ENCODE measurements around the gene FAM228B. TPM values are rescaled to one million over a fixed set of nuclear protein-coding genes. Genes with fewer than 3 reads are reported as not detected.
A peak's percentile ranks its signal among the peaks of the same experiment; 100 is the strongest.

Gene FAM228B
- total and polyA plus RNA-seq, 9 of the 15 experiments (the other 6 are each of a cell fraction or from before 2014, with no cell fraction given) = 1.1 to 3.7 (median 2.6) TPM

DNA sequence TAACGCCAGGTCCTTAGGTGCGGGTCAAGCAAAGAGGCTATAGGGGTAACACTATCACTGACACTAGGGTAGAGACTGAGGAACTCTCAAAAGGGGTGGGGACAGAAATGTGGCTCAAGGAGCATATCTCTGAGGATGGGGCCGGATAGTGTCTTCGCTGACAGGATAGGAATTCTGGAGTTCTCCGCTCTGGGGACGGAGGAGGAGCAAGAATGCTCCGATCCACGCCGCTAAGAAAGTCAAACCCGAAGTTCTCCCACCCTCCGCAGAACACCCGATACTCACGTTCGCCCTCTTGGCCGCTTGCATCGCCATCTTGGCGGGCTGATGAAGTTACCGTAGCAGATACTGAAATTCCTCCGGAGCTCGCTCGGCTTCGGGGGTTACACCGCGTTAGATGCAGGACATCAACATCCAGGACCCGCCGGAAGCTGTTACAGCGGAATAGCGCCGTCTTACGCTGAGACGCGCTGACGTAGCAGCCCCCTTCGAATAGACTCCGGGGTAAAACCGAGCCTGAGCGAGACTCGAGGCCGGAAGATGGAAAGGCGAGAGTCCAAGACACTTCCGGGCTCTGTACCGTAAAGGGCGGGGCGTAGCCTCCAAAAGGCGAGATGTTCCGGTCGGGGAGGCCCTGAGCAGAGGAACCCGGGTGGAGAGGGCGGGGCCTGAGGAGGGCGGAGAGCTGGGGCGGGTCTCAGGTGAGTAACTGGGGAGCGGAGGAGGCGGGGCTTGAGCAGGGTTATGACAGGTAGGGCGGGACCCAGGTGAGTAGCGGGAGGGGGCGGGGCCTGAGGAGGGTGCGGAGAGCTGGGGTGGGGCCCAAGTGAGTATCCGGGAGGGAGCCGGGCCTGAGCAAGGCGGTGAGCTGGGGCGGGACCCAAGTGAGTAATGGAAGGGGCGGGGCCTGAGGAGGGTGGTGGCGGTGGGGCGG lies 47.1 kb upstream of the FAM228B start, which contains the start of gene SF3B6 (continued):
- TF ChIP-seq SAFB2 (IDR thresholded peaks at IDR 0.05; ENCODE audit: borderline replicate concordance, low read depth, low read length, severe bottlenecking) = no peak
- no peak for TF ChIP-seq FUS (optimal IDR thresholded peaks at IDR 0.05; ENCODE audit: low read depth, low read length)
- no peak for TF ChIP-seq NFXL1 (CRISPR knock-in tag; IDR thresholded peaks at IDR 0.05)
- no peak; the same call in 1 of the 2 replicates for TF ChIP-seq SMARCE1 (IDR thresholded peaks at IDR 0.05)
- TF ChIP-seq ZNF23 (CRISPR knock-in tag; IDR thresholded peaks at IDR 0.05) = no peak
- TF ChIP-seq CBX1 (IDR thresholded peaks at IDR 0.05; ENCODE audit: low read depth) = peak; percentile 50; the same call in 1 of the 2 replicates
- TF ChIP-seq MED1 (CRISPR knock-in tag; IDR thresholded peaks at IDR 0.05; ENCODE audit: borderline replicate concordance) = no peak
- TF ChIP-seq TAF1 (IDR thresholded peaks at IDR 0.05; ENCODE audit: control insufficient read depth, extremely low read depth, insufficient read depth, low read length, severe bottlenecking) = peak; percentile 80
- TF ChIP-seq, protein P1, sequence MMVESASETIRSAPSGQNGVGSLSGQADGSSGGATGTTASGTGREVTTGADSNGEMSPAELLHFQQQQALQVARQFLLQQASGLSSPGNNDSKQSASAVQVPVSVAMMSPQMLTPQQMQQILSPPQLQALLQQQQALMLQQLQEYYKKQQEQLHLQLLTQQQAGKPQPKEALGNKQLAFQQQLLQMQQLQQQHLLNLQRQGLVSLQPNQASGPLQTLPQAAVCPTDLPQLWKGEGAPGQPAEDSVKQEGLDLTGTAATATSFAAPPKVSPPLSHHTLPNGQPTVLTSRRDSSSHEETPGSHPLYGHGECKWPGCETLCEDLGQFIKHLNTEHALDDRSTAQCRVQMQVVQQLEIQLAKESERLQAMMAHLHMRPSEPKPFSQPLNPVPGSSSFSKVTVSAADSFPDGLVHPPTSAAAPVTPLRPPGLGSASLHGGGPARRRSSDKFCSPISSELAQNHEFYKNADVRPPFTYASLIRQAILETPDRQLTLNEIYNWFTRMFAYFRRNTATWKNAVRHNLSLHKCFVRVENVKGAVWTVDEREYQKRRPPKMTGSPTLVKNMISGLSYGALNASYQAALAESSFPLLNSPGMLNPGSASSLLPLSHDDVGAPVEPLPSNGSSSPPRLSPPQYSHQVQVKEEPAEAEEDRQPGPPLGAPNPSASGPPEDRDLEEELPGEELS (CRISPR knock-in tag; IDR thresholded peaks at IDR 0.05; ENCODE audit: borderline replicate concordance) = 0 out of 2 replicates have a peak, but pooled peaks have one; percentile 77
- no peak for TF ChIP-seq ZSCAN32 (CRISPR knock-in tag; IDR thresholded peaks at IDR 0.05)
- TF ChIP-seq, protein P2, sequence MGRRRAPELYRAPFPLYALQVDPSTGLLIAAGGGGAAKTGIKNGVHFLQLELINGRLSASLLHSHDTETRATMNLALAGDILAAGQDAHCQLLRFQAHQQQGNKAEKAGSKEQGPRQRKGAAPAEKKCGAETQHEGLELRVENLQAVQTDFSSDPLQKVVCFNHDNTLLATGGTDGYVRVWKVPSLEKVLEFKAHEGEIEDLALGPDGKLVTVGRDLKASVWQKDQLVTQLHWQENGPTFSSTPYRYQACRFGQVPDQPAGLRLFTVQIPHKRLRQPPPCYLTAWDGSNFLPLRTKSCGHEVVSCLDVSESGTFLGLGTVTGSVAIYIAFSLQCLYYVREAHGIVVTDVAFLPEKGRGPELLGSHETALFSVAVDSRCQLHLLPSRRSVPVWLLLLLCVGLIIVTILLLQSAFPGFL (CRISPR knock-in tag; IDR thresholded peaks at IDR 0.05) = no peak
- no peak for TF ChIP-seq XRCC3 (IDR thresholded peaks at IDR 0.05)
- TF ChIP-seq HDGF (IDR thresholded peaks at IDR 0.05) = no peak
- TF ChIP-seq, protein P3, sequence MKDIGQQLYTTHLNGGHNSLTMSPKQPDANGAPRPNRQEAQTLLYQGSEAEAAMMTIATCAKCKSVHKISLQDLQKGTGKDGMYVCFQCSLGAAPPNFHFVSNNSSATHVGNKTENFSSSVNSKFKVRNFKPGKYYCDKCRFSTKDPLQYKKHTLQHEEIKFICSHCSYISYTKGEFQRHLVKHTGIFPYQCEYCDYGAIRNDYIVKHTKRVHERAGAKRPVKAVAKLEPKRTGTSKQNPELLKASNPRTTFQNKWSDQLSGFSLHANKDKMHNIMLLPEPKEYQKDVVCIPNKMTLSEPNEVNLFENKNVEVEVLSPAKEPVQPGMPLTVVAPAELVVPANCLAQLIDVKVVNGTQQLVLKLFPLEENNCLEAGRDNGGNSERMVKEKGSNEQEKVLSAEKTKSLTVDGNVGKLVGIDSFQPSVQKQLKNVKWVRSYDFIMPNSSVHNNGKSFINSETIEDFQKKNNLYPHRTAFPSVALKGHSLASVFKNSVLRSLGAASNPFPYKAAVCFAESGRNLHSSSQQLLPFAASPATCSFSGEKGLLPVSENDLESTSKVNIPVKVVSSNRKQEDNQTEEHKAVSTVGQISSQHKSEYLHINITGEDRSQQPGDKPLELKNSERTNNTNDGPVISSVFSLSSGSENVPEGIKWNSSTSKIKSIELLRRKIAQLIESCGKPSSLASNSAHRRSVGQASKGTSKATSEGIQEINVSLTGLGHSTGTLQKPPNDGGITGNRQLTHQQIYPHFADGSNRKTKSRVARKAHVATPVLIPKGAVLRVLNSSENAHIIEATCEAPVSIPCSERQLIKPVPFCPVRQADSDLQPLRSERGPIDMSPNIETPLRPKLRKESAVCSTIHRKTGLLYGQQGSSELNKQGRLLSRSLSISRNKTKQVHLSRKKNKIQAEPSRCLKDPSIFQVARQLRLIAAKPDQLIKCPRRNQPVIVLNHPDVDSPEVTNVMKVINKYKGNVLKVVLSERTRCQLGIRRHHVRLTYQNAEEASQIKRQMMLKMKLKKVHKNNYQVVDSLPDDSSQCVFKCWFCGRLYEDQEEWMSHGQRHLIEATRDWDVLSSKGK (CRISPR knock-in tag; IDR thresholded peaks at IDR 0.05) = no peak
- no peak for TF ChIP-seq SRSF9 (IDR thresholded peaks at IDR 0.05; ENCODE audit: borderline replicate concordance, low read depth, low read length)
- TF ChIP-seq RCOR1 (IDR thresholded peaks at IDR 0.05; ENCODE audit: borderline replicate concordance in 1 of 2, low read depth in 2 of 2, low read length in 2 of 2) = peak; percentile 53 to 93
- no peak for TF ChIP-seq MCM3 (IDR thresholded peaks at IDR 0.05)
- no peak for TF ChIP-seq ZNF785 (CRISPR knock-in tag; IDR thresholded peaks at IDR 0.05)
- TF ChIP-seq ZNF253 (CRISPR knock-in tag; conservative IDR thresholded peaks at IDR 0.05) = no peak
- TF ChIP-seq ZNF76 (CRISPR knock-in tag; IDR thresholded peaks at IDR 0.05; ENCODE audit: borderline replicate concordance) = no peak
